GM10248 (cell line): ENCODE measurements around the gene ABHD2.

Experiments
- CTCF ChIA-PET: fragments of 300-600 bp; sonication (Branson Sonifier 250); formaldehyde crosslinking; extraction: SDS; loops from one replicate; lab custom pipeline; 2021; ENCODE audit warnings: antibody characterized with exemption; lab: Yijun Ruan, JAX
- POLR2A ChIA-PET: fragments of 350-650 bp; sonication (Branson Sonifier 250); formaldehyde crosslinking; extraction: SDS; loops from one replicate; lab custom pipeline; 2020; ENCODE audit warnings: antibody characterized with exemption; lab: Yijun Ruan, JAX
- DNase-seq: peaks from one replicate; pipeline ENCODE4 v3.0.0; 2012; ENCODE audit errors: extremely low spot score
- TF ChIP-seq, protein P1 (sequence below): IDR thresholded peaks from 2 replicates; pipeline ENCODE4 v1.5.1; 2012; ENCODE audit warnings: mild to moderate bottlenecking, low read depth; ENCODE audit errors: extremely low read depth, missing control alignments, control extremely low read depth

ABHD2 gene

DNA sequence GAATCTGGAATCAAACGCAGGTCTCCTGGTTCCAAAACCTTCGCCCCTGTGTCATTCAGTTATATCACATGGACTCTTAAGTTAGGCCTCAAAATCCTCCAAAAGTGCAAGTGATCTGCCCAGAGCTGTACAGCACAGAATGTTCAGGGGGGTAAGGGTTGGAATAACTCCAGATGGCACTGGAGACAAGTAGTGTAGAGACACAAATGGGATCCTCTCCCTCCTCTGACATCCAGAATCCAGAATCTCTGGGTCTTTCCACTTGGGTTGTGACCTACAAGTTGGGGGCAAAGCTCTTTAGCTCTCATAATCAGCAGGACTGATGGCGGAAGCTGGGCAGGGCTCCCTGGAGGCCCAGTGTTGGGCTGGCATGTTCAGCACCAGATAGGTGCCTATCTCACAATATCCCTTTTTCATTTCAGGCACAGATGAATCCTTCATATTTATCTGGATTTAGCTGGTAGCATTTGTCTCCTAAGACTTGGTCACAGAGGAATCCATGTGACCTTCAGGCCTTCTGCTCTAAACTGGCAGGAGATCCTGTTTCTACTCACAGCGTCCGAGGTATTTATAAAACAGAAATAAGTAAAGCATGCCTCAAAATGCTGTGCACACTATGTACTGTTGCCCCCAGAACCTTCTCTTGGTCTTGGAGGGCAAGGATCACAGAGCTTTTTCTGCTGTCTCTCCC lies 15.4 kb downstream of the ABHD2 start:
- CTCF ChIA-PET, result interaction anchor here (1.3 to 8.7 kb wide), 5 partner anchors 9 to 74 kb away, joined by 3 to 58 read pairs (median 7); partner anchors contain the start of gene ABHD2
- no peak for DNase-seq
- POLR2A ChIA-PET, result no interaction called here
- TF ChIP-seq, protein P1, sequence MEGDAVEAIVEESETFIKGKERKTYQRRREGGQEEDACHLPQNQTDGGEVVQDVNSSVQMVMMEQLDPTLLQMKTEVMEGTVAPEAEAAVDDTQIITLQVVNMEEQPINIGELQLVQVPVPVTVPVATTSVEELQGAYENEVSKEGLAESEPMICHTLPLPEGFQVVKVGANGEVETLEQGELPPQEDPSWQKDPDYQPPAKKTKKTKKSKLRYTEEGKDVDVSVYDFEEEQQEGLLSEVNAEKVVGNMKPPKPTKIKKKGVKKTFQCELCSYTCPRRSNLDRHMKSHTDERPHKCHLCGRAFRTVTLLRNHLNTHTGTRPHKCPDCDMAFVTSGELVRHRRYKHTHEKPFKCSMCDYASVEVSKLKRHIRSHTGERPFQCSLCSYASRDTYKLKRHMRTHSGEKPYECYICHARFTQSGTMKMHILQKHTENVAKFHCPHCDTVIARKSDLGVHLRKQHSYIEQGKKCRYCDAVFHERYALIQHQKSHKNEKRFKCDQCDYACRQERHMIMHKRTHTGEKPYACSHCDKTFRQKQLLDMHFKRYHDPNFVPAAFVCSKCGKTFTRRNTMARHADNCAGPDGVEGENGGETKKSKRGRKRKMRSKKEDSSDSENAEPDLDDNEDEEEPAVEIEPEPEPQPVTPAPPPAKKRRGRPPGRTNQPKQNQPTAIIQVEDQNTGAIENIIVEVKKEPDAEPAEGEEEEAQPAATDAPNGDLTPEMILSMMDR, result no peak

DNA sequence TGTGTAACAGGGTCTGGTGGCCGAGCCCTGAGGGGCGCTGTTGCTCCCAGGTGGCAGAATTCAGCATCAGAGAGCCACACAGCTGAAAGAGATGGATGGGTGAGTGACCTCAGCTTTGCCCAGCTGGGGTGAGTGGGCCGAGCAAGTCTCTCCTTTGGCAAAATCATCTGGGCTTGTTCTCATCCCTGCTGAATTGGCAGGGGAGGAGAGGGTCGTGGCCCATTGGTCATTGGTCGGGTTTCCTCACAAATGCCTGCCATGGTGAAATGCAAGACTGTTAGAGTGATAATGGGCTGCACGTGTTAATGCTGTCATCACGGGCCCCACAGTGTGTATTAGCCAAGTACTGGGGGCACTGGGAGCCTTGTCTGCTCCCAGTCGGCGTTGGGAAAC lies 15.9 kb downstream of the ABHD2 start:
- TF ChIP-seq, protein P1, result no peak
- POLR2A ChIA-PET, result no interaction called here
- DNase-seq, result no peak
- CTCF ChIA-PET, result interaction anchor here (0.9 to 8.7 kb wide), 4 partner anchors 9 to 25 kb away, joined by 3 to 58 read pairs (median 6); partner anchors contain the start of gene ABHD2

DNA sequence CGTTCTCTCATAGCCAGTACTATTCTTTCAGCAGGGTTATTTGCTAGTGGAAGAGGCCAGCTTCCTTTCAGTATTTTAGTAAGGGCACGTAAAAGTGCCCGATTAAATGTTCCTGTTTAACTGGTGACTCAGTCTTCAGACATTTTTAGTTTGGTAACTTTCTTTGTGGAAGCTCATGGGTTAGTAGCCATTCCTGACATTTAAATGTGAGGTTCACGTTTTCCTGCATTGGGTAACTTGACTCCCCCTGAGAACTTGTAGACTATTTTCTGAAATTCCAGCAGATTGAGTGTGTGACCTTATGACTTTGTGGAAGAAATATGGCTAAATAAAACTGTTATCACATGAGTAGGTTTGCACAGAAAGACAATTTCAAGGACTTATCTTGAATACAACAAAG lies 16.9 kb downstream of the ABHD2 start:
- ChIA-PET CTCF (interaction anchor here (0.9 to 8.7 kb wide), 3 partner anchors 9 to 24 kb away, joined by 3 to 58 read pairs (median 8); partner anchors contain the start of gene ABHD2), POLR2A (no interaction called here)
- no peak for DNase-seq
- TF ChIP-seq, protein P1, result no peak

DNA sequence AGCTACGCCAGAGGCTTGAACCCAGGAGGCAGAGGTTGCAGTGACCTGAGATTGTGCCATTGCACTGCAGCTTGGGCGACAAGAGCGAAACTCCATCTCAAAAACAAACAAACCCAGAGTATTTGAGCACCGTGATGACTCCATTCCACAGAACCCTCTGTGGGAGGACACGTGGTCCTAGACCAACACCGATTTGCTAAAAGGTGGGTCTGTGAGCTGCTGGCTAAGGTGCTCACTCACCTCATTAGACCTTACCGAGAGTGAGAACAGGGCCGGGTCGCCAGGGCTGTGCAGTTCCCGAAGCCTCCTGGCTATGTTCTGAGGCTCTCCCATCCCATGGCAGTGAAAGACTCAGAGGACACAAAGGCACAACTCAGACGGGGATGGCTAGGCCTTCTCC lies 17.9 kb downstream of the ABHD2 start:
- CTCF ChIA-PET, result interaction anchor here (8.7 kb wide), 1 partner anchor 16 kb away, joined by 58 read pairs; the partner anchor contains the start of gene ABHD2
- POLR2A ChIA-PET, result no interaction called here
- TF ChIP-seq, protein P1, result no peak
- DNase-seq, result no peak

DNA sequence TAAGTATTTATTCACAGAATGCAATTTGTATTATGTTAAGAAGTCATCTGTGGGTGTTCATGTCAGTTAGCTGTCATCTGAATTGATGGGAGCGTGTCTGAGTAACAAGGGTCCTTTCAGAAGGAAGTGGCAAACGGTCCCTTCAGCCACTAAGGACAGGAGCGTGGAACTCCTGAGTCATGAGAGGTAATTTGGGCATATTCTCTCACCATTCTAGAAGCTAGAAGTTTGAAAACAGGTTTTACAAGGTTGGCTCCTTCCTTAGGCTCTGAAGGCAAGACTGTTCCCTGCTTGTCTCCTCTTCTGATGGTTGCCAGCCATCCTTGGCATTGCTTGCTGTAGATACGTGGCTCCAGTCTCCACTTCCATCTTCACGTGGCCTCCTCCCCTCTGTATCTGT lies 19.7 kb downstream of the ABHD2 start:
- TF ChIP-seq, protein P1, result no peak
- POLR2A ChIA-PET, result no interaction called here
- CTCF ChIA-PET, result interaction anchor here (1.2 to 1.7 kb wide), 3 partner anchors 9 to 63 kb away, joined by 3 read pairs; no protein-coding TSS in a partner anchor
- no peak for DNase-seq

DNA sequence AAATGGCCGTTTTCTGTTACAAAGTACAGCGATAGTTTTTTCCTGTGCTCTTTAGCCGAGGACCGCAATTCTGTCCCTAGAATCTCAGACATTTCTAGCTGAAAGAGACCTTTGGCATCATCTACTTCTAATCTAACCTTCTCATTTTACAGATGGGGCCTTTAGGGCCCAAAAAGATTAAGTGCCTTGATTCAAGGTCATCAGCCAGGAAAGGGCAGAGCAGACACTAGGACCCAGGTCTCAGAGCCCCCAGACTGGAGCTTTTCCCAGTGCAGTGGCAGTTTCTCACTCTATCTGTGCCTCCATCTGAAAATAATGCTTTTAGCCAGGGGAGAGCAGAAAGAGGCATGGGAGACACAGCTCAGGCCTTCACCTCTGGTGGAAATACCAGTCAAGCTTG lies 20.6 kb downstream of the ABHD2 start:
- no peak for DNase-seq
- ChIA-PET CTCF (interaction anchor here (0.9 to 1.7 kb wide), 6 partner anchors 10 to 62 kb away, joined by 3 to 5 read pairs (median 4); no protein-coding TSS in a partner anchor), POLR2A (no interaction called here)
- TF ChIP-seq, protein P1, result no peak
